Rectal smooth muscle tissue (tissue), 1 donor: ENCODE results near the gene CEP112.
"Not testable (repeated sequence)": the region's sequence is repeated elsewhere in the genome, so short reads cannot be mapped to it uniquely, and the experiment has no call there.

Source experiments
- H3K27ac ChIP-seq: one replicate; pipeline ENCODE4 v1.7.0; 2013; ENCODE audit warnings: low read depth, low read length, inconsistent platforms
- H3K27me3 ChIP-seq: one replicate; pipeline ENCODE4 v1.7.0; 2013; ENCODE audit warnings: low read length; ENCODE audit not compliant: control insufficient read depth, insufficient read depth
- H3K36me3 ChIP-seq: one replicate; pipeline ENCODE4 v1.7.0; 2013; ENCODE audit warnings: low read length; ENCODE audit not compliant: control insufficient read depth, insufficient read depth
- H3K4me1 ChIP-seq: one replicate; pipeline ENCODE4 v1.7.0; 2013; ENCODE audit warnings: low read length; ENCODE audit not compliant: control insufficient read depth, insufficient read depth
- H3K4me3 ChIP-seq: one replicate; pipeline ENCODE4 v1.7.0; 2013; ENCODE audit warnings: low read length
- H3K9ac ChIP-seq: one replicate; pipeline ENCODE4 v1.7.0; 2013; ENCODE audit warnings: low read length

The CEP112 gene

GRCh38 chr17:65808566-65808965 is 383.4 kb downstream of the CEP112 start:
- H3K9ac ChIP-seq, H3K4me3 ChIP-seq, H3K36me3 ChIP-seq, H3K27ac ChIP-seq, H3K4me1 ChIP-seq, H3K27me3 ChIP-seq: not testable (repeated sequence)

- Histone ChIP-seq H3K9ac (no peak overlapping the region), H3K36me3 (no peaks in the 10 kb centered on the region), H3K4me3 (no peak overlapping the region), H3K27ac (no peak overlapping the region), H3K27me3 (no peaks in the 10 kb centered on the region), H3K4me1 (no peaks in the 10 kb centered on the region)
Measured at GRCh38 chr17:65807361-65807760, 384.6 kb downstream of the CEP112 start.

- no peaks in the 10 kb centered on the region for H3K4me1 ChIP-seq
- H3K9ac ChIP-seq, result no peak overlapping the region
- H3K36me3 ChIP-seq, result no peaks in the 10 kb centered on the region
- no peak overlapping the region for H3K4me3 ChIP-seq
- no peak overlapping the region for H3K27ac ChIP-seq
- H3K27me3 ChIP-seq, result no peaks in the 10 kb centered on the region
Measured at GRCh38 chr17:65801513-65801912, 390.4 kb downstream of the CEP112 start.

GRCh38 chr17:65800655-65801054 is 391.3 kb downstream of the CEP112 start:
- Histone ChIP-seq H3K9ac (no peak overlapping the region), H3K4me1 (no peaks in the 10 kb centered on the region), H3K36me3 (no peaks in the 10 kb centered on the region), H3K27me3 (no peaks in the 10 kb centered on the region), H3K4me3 (no peak overlapping the region), H3K27ac (no peak overlapping the region)

- no peak overlapping the region for H3K27ac ChIP-seq
- no peak overlapping the region for H3K9ac ChIP-seq
Measured at GRCh38 chr17:65799869-65800268, 392.1 kb downstream of the CEP112 start.

GRCh38 chr17:65799454-65799853 is 392.5 kb downstream of the CEP112 start:
- Histone ChIP-seq H3K4me3 (no peak overlapping the region), H3K27ac (no peak overlapping the region), H3K9ac (no peak overlapping the region), H3K36me3 (no peaks in the 10 kb centered on the region), H3K27me3 (no peaks in the 10 kb centered on the region), H3K4me1 (no peaks in the 10 kb centered on the region)

More at GRCh38 chr17:65799869-65800268, 392.1 kb downstream of the CEP112 start:
- Histone ChIP-seq H3K4me3 (no peak overlapping the region), H3K27me3 (no peaks in the 10 kb centered on the region), H3K36me3 (no peaks in the 10 kb centered on the region), H3K4me1 (no peaks in the 10 kb centered on the region)

GRCh38 chr17:65797809-65798208 is 394.1 kb downstream of the CEP112 start:
- H3K4me3 ChIP-seq, result no peak overlapping the region
- no peak overlapping the region for H3K27ac ChIP-seq
- H3K27me3 ChIP-seq, result no peaks in the 10 kb centered on the region
- no peaks in the 10 kb centered on the region for H3K36me3 ChIP-seq
- H3K9ac ChIP-seq, result no peak overlapping the region
- no peaks in the 10 kb centered on the region for H3K4me1 ChIP-seq

GRCh38 chr17:65797101-65797500 is 394.8 kb downstream of the CEP112 start:
- Histone ChIP-seq H3K9ac (no peak overlapping the region), H3K27ac (no peak overlapping the region), H3K4me3 (no peak overlapping the region), H3K4me1 (no peaks in the 10 kb centered on the region), H3K27me3 (no peaks in the 10 kb centered on the region), H3K36me3 (no peaks in the 10 kb centered on the region)

- no peaks in the 10 kb centered on the region for H3K36me3 ChIP-seq
- no peaks in the 10 kb centered on the region for H3K4me1 ChIP-seq
- no peak overlapping the region for H3K4me3 ChIP-seq
- no peak overlapping the region for H3K9ac ChIP-seq
- no peaks in the 10 kb centered on the region for H3K27me3 ChIP-seq
- no peak overlapping the region for H3K27ac ChIP-seq
Measured at GRCh38 chr17:65794572-65794971, 397.4 kb downstream of the CEP112 start.

GRCh38 chr17:65790241-65790640 is 401.7 kb downstream of the CEP112 start:
- Histone ChIP-seq H3K9ac (no peak overlapping the region), H3K27me3 (no peaks in the 10 kb centered on the region), H3K4me1 (no peaks in the 10 kb centered on the region)

GRCh38 chr17:65787503-65787902 is 404.4 kb downstream of the CEP112 start:
- Histone ChIP-seq H3K36me3 (no peaks in the 10 kb centered on the region), H3K9ac (no peak overlapping the region), H3K4me1 (peaks cover 9% of the 10 kb centered on the region), H3K4me3 (no peak overlapping the region), H3K27ac (no peak overlapping the region), H3K27me3 (no peaks in the 10 kb centered on the region)

More at GRCh38 chr17:65790241-65790640, 401.7 kb downstream of the CEP112 start:
- Histone ChIP-seq H3K36me3 (no peaks in the 10 kb centered on the region), H3K27ac (no peak overlapping the region), H3K4me3 (no peak overlapping the region)

GRCh38 chr17:65786479-65786878 is 405.5 kb downstream of the CEP112 start:
- H3K9ac ChIP-seq, result no peak overlapping the region
- peaks cover 9% of the 10 kb centered on the region for H3K4me1 ChIP-seq
- no peak overlapping the region for H3K27ac ChIP-seq
- no peaks in the 10 kb centered on the region for H3K27me3 ChIP-seq
- no peak overlapping the region for H3K4me3 ChIP-seq
- H3K36me3 ChIP-seq, result no peaks in the 10 kb centered on the region

- H3K27me3 ChIP-seq, result no peaks in the 10 kb centered on the region
- H3K27ac ChIP-seq, result peak overlapping the region; percentile 37
- H3K4me1 ChIP-seq, result peaks cover 9% of the 10 kb centered on the region
- no peak overlapping the region for H3K9ac ChIP-seq
- H3K36me3 ChIP-seq, result no peaks in the 10 kb centered on the region
- peak overlapping the region; percentile 4 for H3K4me3 ChIP-seq
Measured at GRCh38 chr17:65785109-65785508, 406.8 kb downstream of the CEP112 start.
